A673 (cell line): Measurements from ENCODE around the gene GCC2. TPM values are rescaled to one million over a fixed set of nuclear protein-coding genes. Genes with fewer than 3 reads are reported as not detected.
A peak's percentile ranks its signal among the peaks of the same experiment; 100 is the strongest.
"Not testable (repeated sequence)": the region's sequence is repeated elsewhere in the genome, so short reads cannot be mapped to it uniquely, and the experiment has no call there.

ENCODE experiments used
- BruUV-seq: library from RNA; stranded (reverse); fragments of 400-500 nt; replicated peaks from 2 replicates; lab custom pipeline; 2021; lab: Mats Ljungman, UMichigan
- CTCF ChIA-PET: fragments of 300-600 bp; sonication (Branson Sonifier 250); formaldehyde crosslinking; loops from one replicate; lab custom pipeline; 2022; ENCODE audit warnings: antibody characterized with exemption; lab: Charles Lee
- POLR2A ChIA-PET: fragments of 300-600 bp; sonication (Branson Sonifier 250); formaldehyde crosslinking; loops from one replicate; lab custom pipeline; 2022; ENCODE audit warnings: antibody characterized with exemption; ENCODE audit not compliant: low non-redundant PET; lab: Charles Lee
- DNase-seq: peaks from one replicate; pipeline ENCODE4 v3.0.0-alpha.2; 2015; ENCODE audit warnings: low spot score
- H3K27ac ChIP-seq: fragments of 200-600 bp; sonication (generic); 2 replicates; pipeline ENCODE4 v1.5.1; 2016; ENCODE audit warnings: mixed run types, low read depth, mild to moderate bottlenecking, mixed read lengths, antibody characterized with exemption, low read length; ENCODE audit not compliant: poor library complexity, severe bottlenecking
- H3K27me3 ChIP-seq: fragments of 200-600 bp; sonication (generic); replicated peaks from 2 replicates; pipeline ENCODE4 v1.6.1; 2017; ENCODE audit warnings: mixed run types, low read depth, mild to moderate bottlenecking, mixed read lengths, antibody characterized with exemption, low read length; ENCODE audit not compliant: insufficient read depth, poor library complexity
- H3K36me3 ChIP-seq: fragments of 200-600 bp; sonication (generic); 2 replicates; pipeline ENCODE4 v1.6.1; 2016; ENCODE audit warnings: mixed run types, mild to moderate bottlenecking, mixed read lengths, antibody characterized with exemption, low read length; ENCODE audit not compliant: insufficient read depth, poor library complexity, severe bottlenecking
- H3K4me1 ChIP-seq: fragments of 200-600 bp; sonication (generic); 2 replicates; pipeline ENCODE4 v1.6.1; 2017; ENCODE audit warnings: mixed run types, mild to moderate bottlenecking, mixed read lengths, antibody characterized with exemption, low read length; ENCODE audit not compliant: insufficient read depth, poor library complexity, severe bottlenecking
- H3K4me3 ChIP-seq: fragments of 200-600 bp; sonication (generic); 2 replicates; pipeline ENCODE4 v1.5.1; 2016; ENCODE audit warnings: low read depth, mixed run types, mild to moderate bottlenecking, mixed read lengths, low read length; ENCODE audit not compliant: poor library complexity, severe bottlenecking
- H3K9me3 ChIP-seq: fragments of 200-600 bp; sonication (generic); 2 replicates; pipeline ENCODE4 v1.6.1; 2016; ENCODE audit warnings: mixed run types, low read depth, mild to moderate bottlenecking, mixed read lengths, antibody characterized with exemption, low read length; ENCODE audit not compliant: poor library complexity, severe bottlenecking
- CTCF ChIP-seq: fragments of 300-800, 200-600 bp; sonication (generic); conservative IDR thresholded peaks from 2 replicates; pipeline ENCODE4 v1.5.1; 2017; ENCODE audit warnings: low read depth, mild to moderate bottlenecking, antibody characterized with exemption, low read length, moderate library complexity, mixed read lengths
- EZH2 ChIP-seq: fragments of 200-600 bp; sonication (generic); IDR thresholded peaks from 2 replicates; pipeline ENCODE4 v1.6.1; 2017; ENCODE audit warnings: borderline replicate concordance, low read depth, mild to moderate bottlenecking, mixed read lengths, antibody characterized with exemption, low read length; ENCODE audit not compliant: poor library complexity, severe bottlenecking
- intact Hi-C: fragments of 100-400 bp; cut with micrococcal nuclease; formaldehyde crosslinking; loops from one replicate; pipeline ENCODE4 v1.10.0; 2022; ENCODE audit not compliant: unreplicated experiment
- total RNA-seq: library from RNA; stranded (reverse); gene quantifications from 2 replicates; pipeline ENCODE4 v1.2.3, GENCODE V29; 2021

The GCC2 gene
- total RNA-seq, 1 experiment from 2014 or later, result 25.4 TPM

GRCh38 chr2:108491848-108492247 is 42.8 kb downstream of the GCC2 start:
- intact Hi-C loops, result no loop called here
- no TSS peak for BruUV-seq
- no peaks in the 10 kb centered on the region for H3K9me3 ChIP-seq
- H3K27me3 ChIP-seq, result no peaks in the 10 kb centered on the region
- H3K4me1 ChIP-seq, result peaks cover 4% of the 10 kb centered on the region
- ChIA-PET POLR2A (interaction anchor here (0.5 kb wide), 1 partner anchor 131 kb away, joined by 3 read pairs; no protein-coding TSS in a partner anchor), CTCF (no interaction called here)
- no peak for DNase-seq
- no peak overlapping the region for H3K4me3 ChIP-seq
- TF ChIP-seq EZH2 (no peak), CTCF (no peak)
- H3K36me3 ChIP-seq, result peaks cover 5% of the 10 kb centered on the region
- H3K27ac ChIP-seq, result no peak overlapping the region

- Histone ChIP-seq H3K4me3 (no peak overlapping the region), H3K4me1 (peaks cover 4% of the 10 kb centered on the region), H3K27ac (no peak overlapping the region), H3K9me3 (no peaks in the 10 kb centered on the region), H3K36me3 (peaks cover 5% of the 10 kb centered on the region), H3K27me3 (no peaks in the 10 kb centered on the region)
- intact Hi-C loops, result no loop called here
- peak; percentile 30 for DNase-seq
- ChIA-PET CTCF (no interaction called here), POLR2A (interaction anchor here (0.5 kb wide), 1 partner anchor 131 kb away, joined by 3 read pairs; no protein-coding TSS in a partner anchor)
- BruUV-seq, result no TSS peak
- TF ChIP-seq CTCF (no peak), EZH2 (no peak)
Observed at GRCh38 chr2:108492364-108492763, 43.4 kb downstream of the GCC2 start.

GRCh38 chr2:108496167-108496566 is 47.2 kb downstream of the GCC2 start:
- H3K27ac ChIP-seq, BruUV-seq, intact Hi-C loops, H3K4me1 ChIP-seq, H3K27me3 ChIP-seq, DNase-seq, H3K9me3 ChIP-seq, POLR2A ChIA-PET, CTCF ChIA-PET, H3K4me3 ChIP-seq, H3K36me3 ChIP-seq: not testable (repeated sequence)

- H3K36me3 ChIP-seq, CTCF ChIA-PET, POLR2A ChIA-PET, H3K4me3 ChIP-seq, intact Hi-C loops, H3K9me3 ChIP-seq, BruUV-seq, H3K27ac ChIP-seq, H3K27me3 ChIP-seq, DNase-seq, H3K4me1 ChIP-seq: not testable (repeated sequence)
Observed at GRCh38 chr2:108507620-108508019, 58.6 kb downstream of the GCC2 start.

GRCh38 chr2:108512431-108512830 is 63.4 kb downstream of the GCC2 start:
- H3K36me3 ChIP-seq, CTCF ChIA-PET, intact Hi-C loops, H3K4me1 ChIP-seq, BruUV-seq, H3K27ac ChIP-seq, POLR2A ChIA-PET, DNase-seq, H3K27me3 ChIP-seq, H3K9me3 ChIP-seq, H3K4me3 ChIP-seq: not testable (repeated sequence)

GRCh38 chr2:108514478-108514877 is 65.5 kb downstream of the GCC2 start:
- CTCF ChIA-PET, H3K4me1 ChIP-seq, intact Hi-C loops, H3K36me3 ChIP-seq, H3K27ac ChIP-seq, BruUV-seq, H3K27me3 ChIP-seq, POLR2A ChIA-PET, H3K9me3 ChIP-seq, H3K4me3 ChIP-seq, DNase-seq: not testable (repeated sequence)
